ENCODE results near the gene ENKUR.

DNA sequence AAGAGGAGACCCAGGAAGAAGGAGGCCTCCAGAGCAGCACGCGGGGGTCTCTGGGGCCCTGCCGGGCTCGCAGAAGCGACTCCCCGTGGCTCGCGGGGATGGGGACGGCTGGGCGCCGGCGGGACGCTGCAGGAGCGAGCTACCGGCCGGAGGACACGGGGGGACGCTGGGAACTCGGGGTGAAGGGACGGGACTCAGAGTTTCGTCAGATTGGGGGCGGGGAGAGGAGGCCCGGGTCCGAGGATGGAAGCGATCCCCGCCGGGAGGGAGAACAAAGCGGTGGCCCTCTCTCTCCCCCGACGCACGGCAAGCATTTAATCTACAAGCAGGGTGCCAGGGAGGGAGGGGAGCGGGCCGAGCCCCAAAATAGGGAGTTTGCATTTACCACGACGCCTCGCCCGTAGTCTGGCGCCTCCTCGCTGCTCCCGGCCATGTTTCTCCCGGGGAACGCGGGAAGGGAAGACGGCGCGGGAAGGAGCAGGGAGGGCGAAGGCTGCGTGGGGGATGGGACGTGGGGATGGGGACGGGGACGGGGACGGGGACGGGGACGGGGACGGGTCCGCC, 63.7 kb downstream of the ENKUR start, which contains the start of gene PRTFDC1:
- TF ChIP-seq POLR2A (IDR thresholded peaks at IDR 0.05) (no peak), EP300 (IDR thresholded peaks at IDR 0.05) (no peak)

Data from gastroesophageal sphincter (tissue), 2 donors.